ENCODE results near the gene PDCL3. TPM values are rescaled to one million over a fixed set of nuclear protein-coding genes. Genes with fewer than 3 reads are reported as not detected.

PDCL3 gene
- total RNA-seq, 1 experiment from 2014 or later: 22.7 TPM

DNA sequence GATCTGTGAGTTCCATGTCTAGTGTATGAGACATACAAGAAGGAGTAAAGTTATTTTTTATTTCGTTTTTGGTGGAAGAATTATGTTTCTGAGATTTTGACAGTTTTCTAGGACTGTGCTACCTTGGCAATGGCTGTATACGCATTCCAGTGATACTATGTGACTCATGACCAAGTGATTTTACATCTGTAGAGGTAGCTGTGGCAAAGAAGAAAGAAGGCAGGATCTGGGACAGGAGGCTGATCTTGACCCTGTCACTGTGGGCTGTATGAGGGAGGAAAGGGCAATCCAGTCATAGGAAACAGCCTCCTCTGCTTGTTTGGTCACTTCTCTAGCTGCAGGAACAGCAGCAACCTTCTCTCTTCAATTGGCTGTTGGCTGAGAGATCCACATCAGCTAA is 44.0 kb upstream of the PDCL3 start:
- Histone ChIP-seq H4K20me1 (ENCODE audit: insufficient read depth) (no peaks in the 10 kb centered on the region), H3K4me3 (no peak overlapping the region), H3F3A (ENCODE audit: insufficient read depth, low read depth) (no peaks in the 10 kb centered on the region), H2AFZ (no peak overlapping the region), H3K27ac (no peak overlapping the region), H3K9me2 (ENCODE audit: insufficient read depth) (no peaks in the 10 kb centered on the region; the same call in 1 of the 2 replicates), H3K9me3 (ENCODE audit: insufficient read depth, low read depth) (no peaks in the 10 kb centered on the region), H3K79me2 (ENCODE audit: low read depth) (no peaks in the 10 kb centered on the region), H3K4me1 (replicated peaks; ENCODE audit: insufficient read depth) (no peaks in the 10 kb centered on the region), H3K36me3 (ENCODE audit: low read depth) (no peaks in the 10 kb centered on the region), H3K27me3 (ENCODE audit: insufficient read depth, low read depth) (peaks cover 91% of the 10 kb centered on the region), H3K4me2 (no peak overlapping the region)
- no TSS peak for BruUV-seq (replicated peaks)
- TF ChIP-seq, protein P1, sequence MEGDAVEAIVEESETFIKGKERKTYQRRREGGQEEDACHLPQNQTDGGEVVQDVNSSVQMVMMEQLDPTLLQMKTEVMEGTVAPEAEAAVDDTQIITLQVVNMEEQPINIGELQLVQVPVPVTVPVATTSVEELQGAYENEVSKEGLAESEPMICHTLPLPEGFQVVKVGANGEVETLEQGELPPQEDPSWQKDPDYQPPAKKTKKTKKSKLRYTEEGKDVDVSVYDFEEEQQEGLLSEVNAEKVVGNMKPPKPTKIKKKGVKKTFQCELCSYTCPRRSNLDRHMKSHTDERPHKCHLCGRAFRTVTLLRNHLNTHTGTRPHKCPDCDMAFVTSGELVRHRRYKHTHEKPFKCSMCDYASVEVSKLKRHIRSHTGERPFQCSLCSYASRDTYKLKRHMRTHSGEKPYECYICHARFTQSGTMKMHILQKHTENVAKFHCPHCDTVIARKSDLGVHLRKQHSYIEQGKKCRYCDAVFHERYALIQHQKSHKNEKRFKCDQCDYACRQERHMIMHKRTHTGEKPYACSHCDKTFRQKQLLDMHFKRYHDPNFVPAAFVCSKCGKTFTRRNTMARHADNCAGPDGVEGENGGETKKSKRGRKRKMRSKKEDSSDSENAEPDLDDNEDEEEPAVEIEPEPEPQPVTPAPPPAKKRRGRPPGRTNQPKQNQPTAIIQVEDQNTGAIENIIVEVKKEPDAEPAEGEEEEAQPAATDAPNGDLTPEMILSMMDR (conservative IDR thresholded peaks at IDR 0.05): no peak
- POLR2A ChIA-PET (ENCODE audit: unreplicated experiment): no interaction called here
- CTCF ChIA-PET: no interaction called here
- intact Hi-C loops (cut with micrococcal nuclease; ENCODE audit: unreplicated experiment): no loop called here
- no peak for DNase-seq

DNA sequence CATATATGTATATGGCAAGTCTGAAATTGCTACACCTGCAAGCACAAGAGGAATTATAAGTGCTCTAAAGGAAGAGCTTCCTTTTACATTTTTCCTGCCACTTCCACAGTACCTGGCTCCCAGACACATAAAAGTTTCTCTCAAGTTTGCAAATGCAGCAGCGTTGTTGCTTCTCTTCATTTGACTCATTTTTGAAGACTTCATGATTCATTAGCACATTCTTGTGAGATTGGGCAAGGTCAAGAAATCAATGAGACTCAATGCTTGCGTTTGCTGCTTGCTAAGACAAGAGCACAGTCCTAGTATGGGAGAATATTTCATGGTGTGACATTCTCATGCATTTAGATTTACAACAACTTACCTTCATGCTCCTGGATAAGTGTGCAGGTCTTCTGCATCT is 42.6 kb upstream of the PDCL3 start:
- no peak overlapping the region for H2AFZ ChIP-seq
- TF ChIP-seq, protein P1 (conservative IDR thresholded peaks at IDR 0.05): no peak
- TF ChIP-seq EZH2 (IDR thresholded peaks at IDR 0.05; ENCODE audit: low read depth): no peak
- no peaks in the 10 kb centered on the region for H3K4me1 ChIP-seq (replicated peaks; ENCODE audit: insufficient read depth)
- intact Hi-C loops (cut with micrococcal nuclease; ENCODE audit: unreplicated experiment): no loop called here
- ChIA-PET CTCF (no interaction called here), POLR2A (ENCODE audit: unreplicated experiment) (no interaction called here)
- no peaks in the 10 kb centered on the region for H3K79me2 ChIP-seq (ENCODE audit: low read depth)
- H3K4me2 ChIP-seq: no peak overlapping the region
- no peaks in the 10 kb centered on the region for H4K20me1 ChIP-seq (ENCODE audit: insufficient read depth)
- H3K9me2 ChIP-seq (ENCODE audit: insufficient read depth): no peaks in the 10 kb centered on the region; the same call in 1 of the 2 replicates
- peaks cover 84% of the 10 kb centered on the region for H3K27me3 ChIP-seq (ENCODE audit: insufficient read depth, low read depth)
- no peaks in the 10 kb centered on the region for H3F3A ChIP-seq (ENCODE audit: insufficient read depth, low read depth)
- no peak overlapping the region for H3K27ac ChIP-seq
- no peaks in the 10 kb centered on the region for H3K9me3 ChIP-seq (ENCODE audit: insufficient read depth, low read depth)
- DNase-seq: no peak
- no peaks in the 10 kb centered on the region for H3K36me3 ChIP-seq (ENCODE audit: low read depth)
- BruUV-seq (replicated peaks): no TSS peak
- no peak overlapping the region for H3K4me3 ChIP-seq

DNA sequence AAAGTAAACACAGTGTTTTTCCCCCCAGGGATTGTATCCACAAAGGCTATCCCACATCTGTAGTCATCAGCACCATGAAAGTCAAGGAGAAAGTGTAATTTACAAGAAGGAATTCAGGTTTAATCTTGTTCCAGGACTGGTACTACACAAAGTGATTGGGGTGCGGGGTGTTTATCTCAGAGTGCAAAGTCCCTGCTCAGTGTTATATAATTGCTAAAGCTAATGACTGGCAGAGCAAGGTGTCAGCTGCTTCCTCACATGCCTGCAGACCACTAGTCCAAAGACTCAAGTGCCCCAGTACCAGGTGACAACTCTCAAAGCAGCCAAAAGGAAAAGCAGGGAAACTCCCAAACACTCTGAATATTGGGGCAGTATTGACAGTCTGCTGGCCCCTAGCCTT is 40.4 kb upstream of the PDCL3 start:
- DNase-seq: no peak
- Histone ChIP-seq H3K9me2 (ENCODE audit: insufficient read depth) (no peaks in the 10 kb centered on the region; the same call in 1 of the 2 replicates), H3K4me1 (replicated peaks; ENCODE audit: insufficient read depth) (no peaks in the 10 kb centered on the region), H4K20me1 (ENCODE audit: insufficient read depth) (no peaks in the 10 kb centered on the region), H3K36me3 (ENCODE audit: low read depth) (no peaks in the 10 kb centered on the region), H3F3A (ENCODE audit: insufficient read depth, low read depth) (no peaks in the 10 kb centered on the region), H3K9me3 (ENCODE audit: insufficient read depth, low read depth) (no peaks in the 10 kb centered on the region), H3K4me2 (no peak overlapping the region), H2AFZ (no peak overlapping the region), H3K79me2 (ENCODE audit: low read depth) (no peaks in the 10 kb centered on the region), H3K27me3 (ENCODE audit: insufficient read depth, low read depth) (peaks cover 77% of the 10 kb centered on the region), H3K27ac (no peak overlapping the region), H3K4me3 (no peak overlapping the region)
- POLR2A ChIA-PET (ENCODE audit: unreplicated experiment): no interaction called here
- intact Hi-C loops (cut with micrococcal nuclease; ENCODE audit: unreplicated experiment): no loop called here
- TF ChIP-seq EZH2 (IDR thresholded peaks at IDR 0.05; ENCODE audit: low read depth): no peak
- TF ChIP-seq, protein P1 (conservative IDR thresholded peaks at IDR 0.05): no peak
- CTCF ChIA-PET: no interaction called here
- no TSS peak for BruUV-seq (replicated peaks)
